Kidney tubule cell (primary cell): ENCODE results near the gene INSL4.

ENCODE experiments used
- DNase-seq: peaks from one replicate; pipeline ENCODE4 v3.0.0-alpha.2; 2018; ENCODE audit warnings: low spot score

Gene INSL4

GRCh38 chr9:5231212-5231611 is at the start of gene INSL4:
Gene INSL4 (plus strand): TSS chr9:5231419. CDS start chr9:5231524, 105 bp downstream.
- DNase-seq = peak; percentile 43

- no peak for DNase-seq
Measured at GRCh38 chr9:5184776-5185175, 46.4 kb upstream of the INSL4 start.

DNA sequence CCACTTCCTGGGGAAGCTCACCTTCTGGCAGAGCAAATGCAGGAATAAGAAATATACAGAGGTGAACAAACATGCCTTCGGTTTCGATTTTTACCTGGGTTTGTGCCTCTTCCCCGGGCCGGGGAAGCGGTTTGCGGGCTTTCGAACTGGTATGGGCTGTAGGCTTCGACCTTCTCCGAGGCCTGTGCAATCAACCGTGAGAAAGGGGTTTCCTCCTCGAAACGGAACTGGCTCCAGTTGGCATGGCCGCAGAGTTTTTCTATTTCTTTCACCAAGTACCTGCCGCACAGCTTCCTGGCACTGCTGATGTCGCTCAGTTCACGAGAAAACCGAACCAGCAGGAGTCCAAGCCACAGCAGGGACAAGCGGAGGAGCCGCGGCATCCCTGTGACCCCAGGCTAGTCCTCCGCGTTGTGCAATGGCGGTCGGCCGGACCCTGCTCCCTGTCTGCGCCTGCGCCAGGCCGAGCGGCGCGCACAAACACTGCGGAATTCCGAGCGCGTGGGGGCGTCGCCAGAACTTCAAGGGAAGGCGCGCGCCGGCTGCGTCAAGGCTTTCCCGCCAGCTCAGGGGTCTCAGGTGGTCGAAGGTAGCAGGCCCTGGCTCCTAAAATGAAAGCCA is 45.9 kb upstream of the INSL4 start, which contains the start of gene INSL6:
Gene INSL6 (minus strand): TSS at position 420 of the 621 bp plus-strand sequence. CDS start 37 bp downstream, at position 383.
- no peak for DNase-seq

- peak; percentile 74 for DNase-seq
Measured at GRCh38 chr9:5186416-5187169, 44.6 kb upstream of the INSL4 start.

- no peak for DNase-seq
Measured at GRCh38 chr9:5188060-5188984, 42.9 kb upstream of the INSL4 start.

DNA sequence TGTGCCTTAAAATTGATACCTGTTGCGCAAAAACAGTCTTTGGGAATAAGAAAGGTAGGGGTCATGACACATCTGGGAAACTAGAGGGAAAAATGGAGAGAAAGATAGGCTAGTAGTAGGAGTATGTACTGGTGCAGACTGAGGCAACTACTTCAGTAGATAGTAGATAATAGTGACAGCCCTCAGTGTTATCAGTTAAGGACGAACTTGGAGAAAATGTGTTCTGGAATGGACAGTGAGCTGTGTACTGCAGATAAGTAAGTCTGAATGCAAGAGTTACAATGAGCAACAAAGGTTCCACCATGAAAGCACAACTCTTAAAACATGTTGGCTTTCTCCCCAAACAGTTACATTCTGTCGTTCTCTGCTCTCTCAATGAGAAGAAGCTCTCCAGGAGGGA is 39.2 kb upstream of the INSL4 start:
- DNase-seq = no peak

GRCh38 chr9:5193345-5193744 is 37.9 kb upstream of the INSL4 start:
- DNase-seq = no peak

DNA sequence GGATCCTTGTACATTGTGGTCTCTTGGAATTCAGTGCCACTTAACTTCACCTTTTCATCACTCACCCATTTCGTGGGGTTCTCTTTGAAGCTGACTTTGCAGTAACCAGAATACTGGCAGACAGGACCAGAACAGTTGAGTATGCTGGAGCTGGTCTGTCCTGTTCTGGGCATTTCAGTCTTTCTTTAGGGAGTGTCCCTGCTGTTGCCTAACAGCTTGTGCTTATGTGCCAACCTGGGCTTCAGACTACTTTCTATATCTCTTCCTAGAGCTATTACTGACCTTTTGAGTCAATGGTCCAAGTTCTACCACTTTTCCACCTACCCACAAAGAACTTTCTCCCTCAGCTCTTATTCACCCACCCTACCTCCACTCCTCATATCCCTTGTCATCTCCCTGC is 35.8 kb upstream of the INSL4 start:
- DNase-seq = no peak

GRCh38 chr9:5205071-5205470 is 26.1 kb upstream of the INSL4 start:
- DNase-seq = peak; percentile 37

DNA sequence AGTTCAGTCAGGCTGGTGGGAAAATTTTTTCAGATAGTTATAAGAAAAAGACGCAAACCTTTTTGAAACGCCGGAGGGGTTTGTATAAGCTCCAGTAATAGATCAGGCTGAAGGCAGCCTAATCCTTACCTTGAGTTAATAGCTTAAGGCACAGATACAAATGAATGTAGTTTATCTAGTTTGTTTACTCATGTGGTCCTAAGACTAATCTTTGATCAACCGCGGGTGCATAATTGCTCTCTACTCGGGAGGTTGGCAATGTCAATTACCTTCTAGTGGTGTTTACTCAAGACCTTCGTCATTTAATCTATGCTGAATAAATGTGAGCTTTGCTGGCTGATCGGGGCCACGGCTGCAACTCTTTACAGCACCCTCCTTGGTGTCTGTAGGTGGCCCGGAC is 665 bp upstream of the INSL4 start:
- DNase-seq = no peak

GRCh38 chr9:5263351-5264218 is 32.4 kb downstream of the INSL4 start:
- peak; percentile 49 for DNase-seq

- no peak for DNase-seq
Measured at GRCh38 chr9:5264219-5264595, 33.0 kb downstream of the INSL4 start.

DNA sequence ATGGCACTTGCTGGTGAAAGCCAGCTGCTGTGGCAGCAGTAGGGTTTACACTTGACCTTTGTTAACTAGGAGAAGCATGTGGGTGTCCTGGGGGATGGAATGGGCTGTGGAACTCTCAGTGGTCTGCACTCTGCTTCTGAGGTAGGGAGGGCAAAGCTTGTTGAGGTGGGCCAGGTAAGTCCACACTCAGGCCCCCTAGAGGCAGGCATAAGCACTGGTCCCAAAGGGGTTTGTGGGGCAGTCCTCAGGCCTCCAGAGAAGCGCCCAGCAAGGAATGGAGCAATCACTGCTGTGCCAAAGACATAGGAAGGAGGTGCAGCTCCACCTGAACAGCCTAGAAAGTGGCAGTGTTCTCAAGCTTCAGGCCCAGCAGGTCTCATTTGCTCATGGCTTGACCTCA is 34.7 kb downstream of the INSL4 start:
- no peak for DNase-seq

GRCh38 chr9:5269249-5269715 is 38.1 kb downstream of the INSL4 start:
- DNase-seq = peak; percentile 94

GRCh38 chr9:5274770-5275169 is 43.6 kb downstream of the INSL4 start:
- no peak for DNase-seq

GRCh38 chr9:5278486-5278885 is 47.3 kb downstream of the INSL4 start:
- no peak for DNase-seq
